GM18870 (cell line): ENCODE data around the gene GIMAP6.
"Not testable (repeated sequence)": the region's sequence is repeated elsewhere in the genome, so short reads cannot be mapped to it uniquely, and the experiment has no call there.

Experiments used
- ATAC-seq: cut with Tn5 transposase; IDR thresholded peaks from one replicate; pipeline ENCODE4 v1.9.1; 2021; ENCODE audit warnings: moderate library complexity; ENCODE audit not compliant: unreplicated experiment

The GIMAP6 gene

DNA sequence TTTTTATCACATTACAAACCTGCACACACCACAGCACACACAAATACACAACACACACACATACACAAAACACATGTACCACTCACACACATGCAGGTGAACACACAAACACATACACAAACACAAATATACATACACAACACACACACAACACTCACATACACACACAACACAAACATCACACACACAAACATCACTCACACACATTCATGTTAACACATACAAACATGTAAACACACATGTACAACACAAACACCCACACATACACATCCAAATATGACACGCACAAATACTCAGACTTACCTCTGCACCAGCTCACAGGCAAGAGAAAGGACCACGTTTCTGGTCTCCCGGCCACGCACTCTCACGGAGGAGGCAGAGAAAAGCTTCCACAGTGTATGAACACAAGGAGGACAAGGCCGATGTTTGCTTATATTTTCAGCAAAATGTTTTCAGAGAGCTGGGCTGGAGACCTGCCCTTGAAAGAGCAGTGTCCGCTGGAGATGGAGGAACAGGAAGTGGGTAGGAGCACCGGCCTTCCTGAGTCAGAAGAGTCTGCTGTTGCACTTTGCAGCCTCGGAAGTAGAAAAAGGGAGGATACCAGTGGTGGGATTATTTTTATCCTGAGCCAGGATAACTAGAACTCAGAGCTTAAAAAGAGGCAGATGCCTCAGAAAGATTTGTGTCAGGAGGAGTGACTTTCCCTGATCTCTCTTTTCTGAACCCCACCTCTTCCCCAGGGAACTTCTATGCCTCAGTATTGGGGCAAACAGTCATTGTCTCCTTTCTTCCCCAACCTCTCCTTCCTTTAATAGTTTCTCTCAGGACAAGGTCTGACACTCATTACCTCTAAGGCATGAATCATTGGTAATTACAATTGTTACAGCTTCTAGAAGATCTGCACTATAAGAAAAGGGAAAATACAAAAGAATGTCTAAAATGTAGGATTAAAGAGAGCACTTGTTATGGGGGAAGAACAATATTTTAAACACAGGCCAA, at the start of gene GIMAP6:
Gene GIMAP6, minus strand, starts transcription at position 520 of the 999 bp plus-strand sequence. CDS start 2,243 bp downstream, outside the sequence.
- ATAC-seq: no peak

DNA sequence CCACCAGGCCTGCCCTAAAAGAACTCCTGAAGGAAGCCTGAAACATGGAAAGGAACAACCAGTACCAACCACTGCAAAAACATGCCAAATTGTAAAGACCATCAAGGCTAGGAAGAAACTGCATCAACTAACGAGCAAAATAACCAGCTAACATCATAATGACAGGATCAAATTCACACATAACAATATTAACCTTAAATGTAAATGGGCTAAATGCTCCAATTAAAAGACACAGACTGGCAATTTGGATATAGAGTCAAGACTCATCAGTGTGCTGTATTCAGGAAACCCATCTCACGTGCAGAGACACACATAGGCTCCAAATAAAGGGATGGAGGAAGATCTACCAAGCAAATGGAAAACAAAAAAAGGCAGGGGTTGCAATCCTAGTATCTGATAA, 48.2 kb upstream of the GIMAP6 start:
- ATAC-seq: not testable (repeated sequence)

DNA sequence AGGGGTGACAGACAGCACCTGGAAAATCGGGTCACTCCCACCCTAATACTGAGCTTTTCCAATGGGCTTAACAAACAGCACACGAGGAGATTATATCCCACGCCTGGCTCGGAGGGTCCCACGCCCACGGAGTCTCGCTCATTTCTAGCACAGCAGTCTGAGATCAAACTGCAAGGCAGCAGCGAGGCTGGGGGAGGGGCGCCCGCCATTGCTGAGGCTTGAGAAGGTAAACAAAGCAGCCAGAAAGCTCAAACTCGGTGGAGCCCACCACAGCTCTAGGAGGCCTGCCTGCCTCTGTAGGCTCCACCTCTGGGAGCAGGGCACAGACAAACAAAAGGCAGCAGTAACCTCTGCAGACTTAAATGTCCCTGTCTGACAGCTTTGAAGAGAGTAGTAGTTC, 46.4 kb upstream of the GIMAP6 start:
- not testable (repeated sequence) for ATAC-seq

DNA sequence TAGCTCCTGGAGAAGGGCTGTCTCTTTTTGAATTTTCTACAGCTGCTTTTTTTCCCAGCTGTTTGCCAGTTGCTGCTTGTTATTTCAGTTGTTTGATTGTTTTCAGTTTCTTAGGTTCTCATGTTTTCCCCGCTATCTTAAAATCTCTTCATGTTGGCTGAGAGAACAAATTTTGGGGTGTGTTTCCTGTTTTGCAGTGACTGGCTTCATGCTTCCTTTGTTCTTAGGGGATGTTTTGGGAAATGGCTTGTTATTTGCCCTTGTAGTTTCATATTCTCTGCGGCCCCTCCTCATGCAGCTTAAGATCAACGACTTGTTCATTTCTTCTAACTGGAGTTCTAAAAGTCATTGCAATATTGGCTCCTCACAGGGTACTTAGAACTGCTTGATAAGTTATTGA, 44.7 kb upstream of the GIMAP6 start:
- ATAC-seq: not testable (repeated sequence)

DNA sequence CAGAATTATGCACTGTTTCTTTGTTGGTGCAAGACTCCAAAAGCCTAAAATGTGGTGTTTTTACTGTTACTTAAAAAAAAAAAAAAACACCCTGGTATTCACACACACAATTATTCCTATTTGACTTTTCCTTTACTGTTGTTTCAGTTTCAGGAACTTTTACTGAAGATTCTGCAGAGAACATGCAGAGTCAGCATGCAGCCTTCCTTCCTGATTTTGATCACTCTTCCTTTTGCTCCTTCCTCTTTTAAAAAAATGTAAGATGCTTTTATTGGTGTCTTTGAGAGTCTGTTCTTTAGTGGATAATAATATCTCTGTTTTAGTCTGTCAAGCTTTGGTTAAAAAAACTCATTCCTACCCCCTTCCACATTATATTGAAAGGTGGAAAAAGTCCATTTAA, 44.1 kb upstream of the GIMAP6 start:
- ATAC-seq: not testable (repeated sequence)

DNA sequence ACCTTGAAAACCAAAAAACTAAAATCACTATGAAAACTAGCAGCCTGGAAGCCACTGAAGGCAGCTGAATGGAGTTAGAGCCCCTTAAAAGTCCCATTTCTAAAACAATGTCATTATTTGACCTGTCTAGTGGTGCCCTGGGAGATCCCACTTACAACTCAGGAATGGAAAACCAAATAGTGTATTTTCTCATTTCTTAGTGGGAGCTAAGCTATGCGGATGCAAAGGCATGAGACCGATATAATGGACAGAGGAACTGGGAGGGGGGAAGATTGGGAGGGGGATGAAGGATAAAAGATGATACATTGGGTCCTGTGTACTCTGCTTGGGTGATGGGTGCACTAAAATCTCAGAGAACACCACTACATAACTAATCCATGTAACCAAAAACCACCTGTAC, 43.5 kb upstream of the GIMAP6 start:
- ATAC-seq: no peak

DNA sequence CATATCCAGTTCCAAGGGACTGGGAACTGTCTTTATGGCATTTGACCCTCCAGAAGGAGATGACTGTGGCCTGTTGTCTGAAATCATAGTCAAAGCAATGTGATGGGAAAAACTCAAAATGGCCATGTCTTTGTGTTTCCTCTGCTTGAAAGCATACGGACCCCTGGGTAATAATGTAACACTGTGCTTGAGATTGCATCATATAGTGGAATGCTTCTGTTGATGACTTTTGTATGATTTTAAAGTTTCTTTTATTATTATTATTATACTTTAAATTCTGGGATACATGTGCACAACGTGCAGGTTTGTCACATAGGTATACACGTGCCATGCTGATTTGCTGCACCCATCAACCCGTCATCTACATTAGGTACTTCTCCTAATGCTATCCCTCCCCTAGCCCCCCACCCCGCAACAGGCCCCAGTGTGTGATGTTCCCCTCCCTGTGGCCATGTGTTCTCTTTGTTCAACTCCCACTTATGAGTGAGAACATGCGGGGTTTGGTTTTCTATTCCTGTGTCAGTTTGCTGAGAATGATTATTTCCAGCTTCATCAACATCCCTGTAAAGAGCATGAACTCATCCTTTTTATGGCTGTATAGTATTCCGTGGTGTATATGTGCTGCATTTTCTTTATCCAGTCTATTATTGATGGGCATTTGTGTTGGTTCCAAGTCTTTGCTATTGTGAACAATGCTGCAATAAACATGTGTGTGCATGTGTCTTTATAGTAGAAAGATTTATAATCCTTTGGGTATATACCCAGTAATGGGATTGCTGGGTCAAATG, 39.8 kb upstream of the GIMAP6 start:
- ATAC-seq: not testable (repeated sequence)

DNA sequence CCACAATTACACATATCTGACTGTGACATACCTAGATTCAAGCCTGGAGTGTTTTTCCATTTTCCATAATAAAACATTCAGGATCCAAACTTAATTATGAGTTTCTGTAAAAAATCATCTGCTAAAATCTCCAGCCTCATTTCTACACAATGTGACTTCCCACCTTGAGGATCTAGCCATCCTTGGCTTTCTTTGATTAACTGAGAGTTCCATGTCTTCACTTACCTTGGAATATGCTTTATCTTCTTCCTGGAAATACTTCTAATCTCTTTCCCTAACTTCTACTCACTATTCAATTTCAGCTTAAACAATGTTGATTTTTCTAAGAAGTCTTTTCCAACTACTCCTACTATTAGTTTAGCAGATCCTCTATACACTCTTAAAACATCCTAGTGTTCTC, 36.8 kb upstream of the GIMAP6 start:
- no peak for ATAC-seq

DNA sequence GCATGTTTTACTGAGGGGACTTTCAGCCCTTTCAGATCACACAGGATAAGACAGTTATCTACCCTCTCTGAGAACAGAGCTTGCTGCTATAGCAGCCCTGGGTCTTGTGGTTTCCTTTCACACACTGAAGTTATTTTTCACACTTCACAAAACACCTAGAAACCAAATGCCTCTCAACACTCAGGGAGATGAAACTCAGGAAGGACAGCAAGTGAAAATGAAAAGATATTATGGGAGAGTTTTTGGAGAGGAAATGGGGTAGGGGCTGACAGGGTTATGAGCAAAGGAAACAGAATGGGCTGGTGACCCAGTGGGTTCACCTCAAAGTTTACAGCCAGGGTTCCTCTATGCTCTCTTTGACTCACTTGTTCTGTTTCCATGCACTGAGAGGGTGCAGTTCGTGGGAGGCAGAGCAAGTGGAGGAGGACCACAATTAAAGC, 36.3 kb upstream of the GIMAP6 start:
- ATAC-seq: peak; percentile 82

DNA sequence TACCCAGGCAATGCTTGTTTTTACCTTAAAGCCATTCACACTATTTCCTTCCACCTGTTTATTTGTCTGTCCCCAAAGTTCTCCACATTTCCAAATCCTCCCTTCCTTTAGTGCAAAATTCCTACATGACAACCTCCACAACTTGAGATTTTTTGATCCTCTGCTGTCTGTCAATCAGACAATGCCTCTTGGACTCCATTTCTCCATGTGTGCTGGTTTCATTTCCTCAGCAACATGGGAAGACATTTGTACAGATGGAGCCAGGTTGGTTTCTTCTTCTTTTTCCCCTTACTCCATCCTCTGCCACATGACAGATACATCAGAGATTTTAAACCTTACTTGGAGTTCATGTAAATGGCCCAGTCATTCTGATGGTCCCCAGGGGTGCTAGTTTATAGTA, 34.2 kb upstream of the GIMAP6 start:
- no peak for ATAC-seq

DNA sequence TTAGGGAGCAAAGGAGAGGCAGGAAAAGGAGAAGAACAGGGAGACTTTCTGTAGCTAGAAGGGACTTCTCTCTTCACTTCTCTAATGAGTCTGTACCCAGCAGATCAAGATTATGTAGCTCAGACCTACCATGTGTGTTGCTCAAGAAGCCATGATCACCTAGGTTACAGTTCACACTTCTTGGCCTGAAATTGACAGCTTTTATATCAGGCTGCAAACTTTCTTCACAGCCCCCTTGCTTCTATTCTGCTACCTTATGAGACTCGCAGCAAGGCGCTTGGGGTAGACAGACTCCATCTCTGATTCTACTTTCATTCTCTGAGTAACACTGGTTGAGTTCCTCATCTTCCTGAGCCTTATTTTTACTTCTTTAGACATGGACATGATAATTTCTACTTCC, 33.7 kb upstream of the GIMAP6 start:
- ATAC-seq: no peak

DNA sequence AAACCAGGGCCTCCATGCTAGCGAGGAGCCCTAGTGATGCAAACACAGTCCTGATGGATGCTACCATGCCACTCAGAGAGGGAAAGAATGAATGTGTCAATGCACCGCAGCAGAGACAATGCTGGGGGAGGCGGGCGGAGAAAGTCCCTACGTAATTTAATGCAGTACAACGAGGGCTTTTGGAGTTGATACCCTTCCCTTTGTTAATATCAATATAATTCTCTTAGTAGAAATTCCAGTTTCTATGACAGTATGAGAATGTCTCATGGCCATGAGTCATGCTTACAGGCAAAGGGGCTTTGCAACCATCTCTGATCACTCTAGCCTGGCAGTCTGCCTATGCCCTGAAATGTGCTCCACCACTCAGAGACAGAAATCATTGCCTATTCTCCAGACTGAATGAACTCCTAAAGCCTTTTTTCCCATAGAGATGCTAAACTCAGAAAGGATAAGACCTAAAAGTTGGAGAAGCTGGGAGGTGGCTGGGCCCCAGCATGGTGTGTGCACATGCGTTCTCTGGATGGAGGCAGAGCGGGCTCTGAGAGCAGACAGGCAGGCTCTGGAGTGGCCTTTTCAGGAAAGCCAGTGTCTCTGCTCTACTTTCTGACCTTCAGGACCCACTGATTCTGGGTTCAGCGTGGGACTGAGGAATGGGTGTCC, 33.0 kb upstream of the GIMAP6 start:
- no peak for ATAC-seq

DNA sequence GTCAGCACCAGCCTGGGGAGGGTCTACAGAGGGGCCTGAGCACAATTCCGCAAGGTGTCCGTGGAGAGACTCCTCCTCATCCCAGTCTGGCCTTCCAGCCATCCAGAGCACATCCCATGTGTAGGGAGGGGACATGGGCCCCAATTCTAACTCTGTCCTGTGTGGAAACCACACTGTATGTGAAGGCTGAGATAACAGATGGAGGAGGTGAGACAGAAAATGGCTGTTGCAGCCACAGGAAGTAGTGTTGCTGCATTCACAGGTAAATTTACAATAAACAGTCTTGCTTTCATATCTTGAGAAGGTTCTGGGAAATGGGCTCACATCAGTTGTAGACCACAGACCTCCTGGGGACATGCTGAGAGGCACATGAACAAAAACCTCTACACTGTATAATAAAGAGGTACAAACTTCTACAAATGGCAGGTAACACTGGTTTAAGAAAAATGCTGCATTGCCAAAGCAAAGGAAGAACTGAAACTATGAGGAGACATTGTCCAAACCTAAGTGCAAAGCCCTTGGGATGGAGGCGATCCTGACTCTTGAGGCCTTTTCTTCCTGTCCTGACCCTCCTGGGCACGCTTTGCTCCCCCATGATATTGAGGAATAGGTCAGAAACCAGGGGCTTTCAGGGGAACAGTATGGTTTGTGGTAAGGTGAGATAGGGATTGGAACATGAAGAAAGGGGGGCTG, 31.8 kb upstream of the GIMAP6 start:
- ATAC-seq: no peak

DNA sequence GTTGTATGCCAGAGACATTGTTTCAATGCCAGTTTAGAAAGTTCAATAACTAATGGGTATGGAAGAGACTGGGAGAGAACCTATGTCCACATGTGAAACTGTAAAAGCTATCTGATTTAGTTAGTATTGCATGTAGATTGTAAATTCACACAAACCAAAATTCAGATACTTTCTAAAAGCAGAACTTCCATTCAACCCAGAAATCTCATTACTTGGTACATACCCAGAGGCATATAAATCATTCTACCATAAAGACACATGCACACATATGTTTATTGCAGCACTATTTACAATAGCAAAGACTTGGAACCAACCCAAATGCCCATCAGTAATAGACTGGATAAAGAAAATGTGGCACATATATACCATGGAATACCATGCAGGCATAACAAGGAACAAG, 30.6 kb upstream of the GIMAP6 start:
- ATAC-seq: not testable (repeated sequence)

DNA sequence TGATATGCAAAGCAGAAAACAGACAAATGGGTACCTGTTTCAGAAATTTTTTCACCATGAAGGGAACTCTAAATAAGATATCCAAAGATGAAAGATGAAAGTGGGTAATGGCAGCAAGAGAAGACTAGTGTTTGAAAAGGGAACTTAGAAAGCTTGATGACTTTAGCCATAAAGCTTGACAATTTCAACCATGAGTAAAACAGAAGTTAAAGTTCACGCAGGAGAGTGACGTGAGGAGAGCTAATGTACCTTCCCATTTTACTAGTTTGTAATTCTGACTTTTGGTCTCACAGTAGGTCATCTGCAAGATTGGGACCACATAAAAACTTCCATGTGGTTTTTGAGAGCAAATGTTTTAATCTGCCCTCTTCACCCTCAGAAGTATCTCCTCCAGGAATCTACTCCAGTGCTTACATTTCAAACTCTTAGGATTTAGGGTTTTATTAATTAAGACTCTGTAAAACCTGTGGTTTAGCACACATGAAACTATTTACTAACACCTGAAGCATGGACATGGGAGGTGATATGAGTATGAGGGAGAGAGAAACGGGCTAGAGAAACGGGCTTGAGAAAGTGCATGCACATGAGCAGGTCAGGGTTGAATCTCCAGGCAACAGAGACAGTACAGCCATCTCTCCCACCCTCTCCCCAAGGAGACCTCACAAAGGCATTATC, 28.9 kb upstream of the GIMAP6 start:
- ATAC-seq: no peak

DNA sequence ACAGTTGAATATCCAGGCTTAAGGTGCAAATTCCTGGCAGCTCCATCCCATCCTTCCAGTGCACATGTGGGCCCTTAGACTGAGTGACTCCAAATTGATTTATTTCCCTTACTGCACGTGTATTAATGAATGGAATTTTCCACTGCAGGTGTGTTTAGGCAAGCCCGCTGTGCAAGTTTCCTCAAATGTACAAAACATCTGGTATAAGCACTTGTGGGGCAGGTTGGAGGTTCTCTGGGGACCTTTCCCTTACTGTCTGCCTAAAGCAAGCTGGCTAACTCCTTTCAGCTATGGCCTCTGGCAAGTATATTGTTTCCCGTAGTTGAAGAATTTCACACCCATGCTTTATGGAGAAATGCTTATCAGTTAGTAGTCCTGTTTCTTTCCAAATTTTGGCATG, 25.3 kb upstream of the GIMAP6 start:
- no peak for ATAC-seq

DNA sequence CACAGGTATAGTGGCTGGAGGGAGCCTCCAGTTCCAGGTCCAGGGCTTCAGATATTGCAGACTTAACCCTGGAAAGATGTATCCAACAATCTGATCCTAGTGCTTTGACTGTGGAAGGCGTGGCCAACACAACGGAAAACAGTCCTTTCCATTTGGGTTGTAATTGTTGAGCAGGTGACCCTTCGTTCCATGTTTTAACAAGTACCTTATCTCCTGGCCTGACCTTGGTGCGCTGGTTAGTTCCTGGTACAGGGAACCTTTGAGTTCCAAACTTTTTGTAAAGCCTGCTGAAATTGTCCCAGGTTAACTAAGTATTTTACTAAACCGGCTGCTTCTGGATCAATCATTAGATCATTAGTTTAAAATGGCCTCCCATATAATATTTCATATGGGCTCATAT, 23.9 kb upstream of the GIMAP6 start:
- no peak for ATAC-seq

DNA sequence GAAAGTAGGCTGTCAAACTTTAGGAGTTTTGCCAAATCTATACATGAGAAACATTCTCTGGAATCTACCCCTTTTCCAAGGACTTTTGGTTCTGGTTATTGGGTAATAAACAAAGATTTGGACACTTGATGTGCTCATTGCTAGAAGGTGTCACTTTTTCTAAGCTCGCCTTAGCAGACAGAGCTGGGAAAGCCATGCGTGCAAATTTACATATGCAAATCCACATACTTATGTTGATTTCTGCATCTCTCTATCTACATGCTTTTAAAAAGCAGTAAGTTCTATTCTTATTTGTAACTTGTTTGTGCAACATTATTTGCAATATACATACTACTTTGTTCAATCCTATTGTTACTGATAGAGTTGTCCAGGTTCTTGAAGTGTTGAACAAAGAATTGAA, 22.5 kb upstream of the GIMAP6 start:
- no peak for ATAC-seq

DNA sequence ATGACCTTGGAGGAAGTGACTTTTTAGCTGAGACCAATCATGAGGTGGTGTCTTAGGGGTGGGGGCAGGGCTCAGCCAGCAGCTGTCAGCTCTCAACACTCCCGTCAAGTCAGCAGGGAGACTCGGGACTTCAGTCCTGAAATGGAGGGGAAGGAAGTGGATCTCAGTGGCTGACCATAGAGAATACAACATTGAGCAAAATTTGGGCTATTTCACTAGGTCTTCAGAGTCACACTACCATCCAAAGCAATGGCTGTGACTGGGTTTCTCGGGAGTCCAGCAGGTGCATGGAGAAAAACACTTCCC, 16.8 kb upstream of the GIMAP6 start:
- no peak for ATAC-seq

DNA sequence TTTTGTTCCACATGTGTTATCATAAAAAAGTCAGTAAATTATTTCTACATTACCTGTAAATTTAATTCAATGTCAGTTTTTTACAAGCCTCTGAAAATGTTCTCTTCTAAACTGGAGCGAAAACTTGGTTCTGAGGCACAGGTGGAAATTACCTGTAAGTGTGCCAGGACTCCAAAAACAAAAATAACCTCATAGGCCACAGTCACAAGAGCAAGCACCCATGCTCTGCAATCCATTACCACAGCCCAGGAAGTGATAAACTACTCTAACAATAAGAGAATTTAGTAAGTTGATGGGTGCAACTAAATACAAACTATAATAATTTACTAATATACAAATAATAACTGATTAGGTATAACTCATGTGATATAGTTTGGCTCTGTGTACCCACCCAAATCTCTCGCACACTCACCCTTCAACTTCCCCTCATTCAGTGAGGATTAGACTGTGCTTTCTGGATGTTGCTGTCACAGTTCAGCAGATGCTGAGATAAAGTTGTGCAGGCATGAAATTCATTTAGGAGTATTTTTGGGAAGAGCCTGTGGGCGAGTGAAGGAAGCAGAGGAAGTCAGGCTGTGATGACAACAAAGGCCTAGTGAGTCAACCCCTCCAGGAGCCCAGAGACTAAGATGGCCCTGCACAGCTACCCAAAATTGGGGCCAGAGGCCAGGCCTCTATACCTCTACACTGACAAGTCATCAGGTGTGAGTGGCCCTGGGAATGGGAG, 16.3 kb upstream of the GIMAP6 start:
- ATAC-seq: no peak
